ENCODE results near the gene HK1.
A peak's percentile ranks its signal among the peaks of the same experiment; 100 is the strongest.

HK1 gene

DNA sequence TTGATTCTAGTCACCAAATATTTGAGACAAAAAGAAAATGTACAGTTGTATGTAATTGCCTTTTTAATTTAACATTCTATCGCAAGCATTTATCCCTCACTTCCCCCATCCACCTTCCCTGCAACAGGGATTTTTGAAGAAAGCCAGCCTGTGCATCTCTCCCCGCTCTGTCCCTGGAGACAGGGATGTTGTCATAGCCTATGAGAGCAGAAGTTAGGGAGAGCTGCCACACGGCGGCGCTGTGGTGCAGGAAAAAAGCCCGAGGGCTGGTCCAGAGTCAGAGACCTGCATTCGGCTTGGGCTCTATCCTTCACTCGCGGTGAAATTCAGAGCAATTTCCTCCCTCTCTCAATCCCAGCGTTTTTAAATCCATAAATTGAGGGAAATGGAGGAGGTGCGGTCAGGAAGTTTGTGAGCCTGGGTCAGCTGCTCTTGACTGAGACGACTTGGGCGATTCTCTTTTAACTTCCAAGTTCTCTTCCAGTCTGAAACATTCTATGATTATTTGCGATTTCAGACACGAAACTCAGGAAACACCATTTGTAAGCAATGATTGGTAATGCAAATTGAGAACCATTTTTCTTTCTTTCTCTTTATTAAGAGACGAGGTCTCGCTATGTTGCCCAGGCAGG, 40.7 kb upstream of the HK1 start:
- no peak overlapping the region for H3K27ac ChIP-seq
- no peak overlapping the region for H3K4me3 ChIP-seq
- DNase-seq (ENCODE audit: low spot score) = peak; percentile 88
- TF ChIP-seq CTCF (IDR thresholded peaks at IDR 0.05) = peak; percentile 87

DNA sequence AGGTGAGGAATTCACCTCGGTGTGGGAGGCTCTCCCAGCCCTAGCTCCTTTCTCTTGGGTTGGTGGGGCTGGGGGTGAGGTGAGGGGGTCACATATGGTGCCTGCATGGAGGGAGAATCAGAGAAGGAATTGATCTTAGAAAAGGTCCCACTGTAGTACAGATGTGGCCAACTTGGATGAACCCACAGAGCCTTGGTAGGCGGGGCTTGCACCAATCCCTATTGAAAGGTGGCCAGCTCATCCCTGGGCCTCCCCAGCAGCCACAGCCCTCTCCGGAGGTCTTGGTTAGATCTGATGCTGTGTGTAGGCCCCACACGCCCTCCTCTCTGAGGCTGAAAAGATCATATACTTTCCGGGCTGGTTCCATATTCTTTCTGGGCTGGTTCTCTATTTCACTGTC, 39.2 kb upstream of the HK1 start:
- Histone ChIP-seq H3K27ac (peak overlapping the region in 1 of 2 donors; percentile 46), H3K4me3 (no peak overlapping the region)
- DNase-seq (ENCODE audit: low spot score) = no peak
- TF ChIP-seq CTCF (IDR thresholded peaks at IDR 0.05) = no peak

DNA sequence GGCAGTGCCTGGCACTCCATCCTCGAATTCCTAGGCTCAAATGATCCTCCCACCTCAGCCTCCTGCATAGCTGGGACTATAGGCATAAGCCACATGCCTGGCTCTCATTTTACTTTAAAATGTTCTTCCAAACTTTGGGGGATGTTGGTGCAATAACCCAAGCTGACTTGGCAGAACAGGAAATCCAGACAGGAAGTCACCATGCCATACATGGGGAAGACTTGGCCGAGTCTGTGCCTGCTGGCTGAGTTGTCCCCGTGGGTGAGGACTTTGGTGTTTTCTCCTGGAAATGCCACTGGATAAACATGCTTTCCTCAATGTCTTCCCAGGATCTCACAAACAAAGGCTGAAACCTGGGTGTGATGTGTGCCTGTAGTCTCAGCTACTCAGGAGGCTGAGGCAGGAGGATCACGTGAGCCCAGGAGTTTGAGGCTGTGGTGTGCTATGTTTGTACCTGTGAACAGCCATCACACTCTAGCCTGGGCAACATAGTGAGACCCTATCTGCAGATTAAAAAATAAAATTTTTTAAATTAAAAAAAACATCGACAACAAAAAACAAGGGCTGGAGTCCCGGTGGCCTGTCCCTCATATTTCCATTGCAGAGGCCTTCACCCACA, 38.4 kb upstream of the HK1 start:
- Histone ChIP-seq H3K27ac (peak overlapping the region in 1 of 2 donors; percentile 60), H3K4me3 (no peak overlapping the region)
- peak; percentile 81 for DNase-seq (ENCODE audit: low spot score)
- TF ChIP-seq CTCF (IDR thresholded peaks at IDR 0.05) = no peak

DNA sequence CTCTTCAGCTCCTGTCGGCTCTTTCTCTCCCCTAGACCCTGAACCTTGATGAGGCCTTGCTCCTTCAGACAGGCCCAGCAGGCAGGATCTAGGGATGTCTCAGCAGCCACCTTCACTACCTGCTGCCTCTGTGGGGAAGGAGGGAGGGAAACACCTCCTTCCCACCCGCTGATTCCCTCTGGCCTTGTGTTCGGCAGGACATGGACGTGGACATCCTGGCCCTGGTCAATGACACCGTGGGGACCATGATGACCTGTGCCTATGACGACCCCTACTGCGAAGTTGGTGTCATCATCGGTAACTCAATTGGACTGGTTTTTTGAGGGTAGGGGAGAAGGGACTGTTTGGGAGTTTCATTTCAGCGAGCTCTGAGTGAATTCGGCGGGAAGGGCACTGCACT, 37.8 kb upstream of the HK1 start:
- Histone ChIP-seq H3K4me3 (no peak overlapping the region), H3K27ac (peak overlapping the region in 1 of 2 donors; percentile 60)
- TF ChIP-seq CTCF (IDR thresholded peaks at IDR 0.05) = no peak
- DNase-seq (ENCODE audit: low spot score) = no peak

GRCh38 chr10:69241575-69241974, 36.7 kb upstream of the HK1 start:
- peak overlapping the region in 1 of 2 donors; percentile 79 for H3K27ac ChIP-seq
- DNase-seq (ENCODE audit: low spot score) = no peak
- no peak for TF ChIP-seq CTCF (IDR thresholded peaks at IDR 0.05)
- no peak overlapping the region for H3K4me3 ChIP-seq

- DNase-seq (ENCODE audit: low spot score) = no peak
- no peak overlapping the region for H3K4me3 ChIP-seq
- no peak for TF ChIP-seq CTCF (IDR thresholded peaks at IDR 0.05)
Observed at GRCh38 chr10:69242040-69242851, 36.0 kb upstream of the HK1 start.

More at GRCh38 chr10:69242040-69242851, 36.0 kb upstream of the HK1 start:
- H3K27ac ChIP-seq = peak overlapping the region in 1 of 2 donors; percentile 79

Measured in coronary artery (tissue), 2 donors.